MM.1S (cell line): Measurements from ENCODE around the gene CCDC40.

Experiments used
- DNase-seq: peaks from one replicate; pipeline ENCODE4 v3.0.0-alpha.2; 2015
- H2AFZ ChIP-seq: fragments of 300-600 bp; sonication (generic); 2 replicates; pipeline ENCODE4 v1.6.0; 2016; ENCODE audit warnings: antibody characterized with exemption, low read length
- H3F3A ChIP-seq: fragments of 300-600 bp; sonication (generic); 2 replicates; pipeline ENCODE4 v1.6.1; 2016; ENCODE audit warnings: mild to moderate bottlenecking, antibody characterized with exemption, low read length, moderate library complexity, mixed read lengths; ENCODE audit not compliant: insufficient read depth
- H3K27ac ChIP-seq: fragments of 300-600 bp; sonication (generic); 2 replicates; pipeline ENCODE4 v1.5.1; 2016; ENCODE audit warnings: mild to moderate bottlenecking, low read length
- H3K27me3 ChIP-seq: fragments of 300-600 bp; sonication (generic); replicated peaks from 2 replicates; pipeline ENCODE4 v1.6.0; 2016; ENCODE audit warnings: low read length; ENCODE audit not compliant: insufficient read depth
- H3K36me3 ChIP-seq: fragments of 300-600 bp; sonication (generic); replicated peaks from 2 replicates; pipeline ENCODE4 v1.6.1; 2016; ENCODE audit warnings: mild to moderate bottlenecking, low read length, mixed read lengths; ENCODE audit not compliant: insufficient read depth
- H3K4me1 ChIP-seq: fragments of 300-600 bp; sonication (generic); 2 replicates; pipeline ENCODE4 v1.6.1; 2016; ENCODE audit warnings: low read length, mixed read lengths
- H3K4me2 ChIP-seq: fragments of 300-600 bp; sonication (generic); 2 replicates; pipeline ENCODE4 v1.6.0; 2016; ENCODE audit warnings: low read depth, low read length
- H3K4me3 ChIP-seq: fragments of 300-600 bp; sonication (generic); 2 replicates; pipeline ENCODE4 v1.5.1; 2016; ENCODE audit warnings: low read length, mixed read lengths
- H3K79me2 ChIP-seq: fragments of 300-600 bp; sonication (generic); 2 replicates; pipeline ENCODE4 v1.6.1; 2016; ENCODE audit warnings: mixed run types, low read length, mixed read lengths
- H3K9ac ChIP-seq: fragments of 300-600 bp; sonication (generic); 2 replicates; pipeline ENCODE4 v1.6.1; 2016; ENCODE audit warnings: low read length, mixed read lengths
- H3K9me2 ChIP-seq: fragments of 300-600 bp; sonication (generic); replicated peaks from 2 replicates; pipeline ENCODE4 v1.6.1; 2016; ENCODE audit warnings: mild to moderate bottlenecking, low read length, mixed read lengths; ENCODE audit not compliant: insufficient read depth
- H3K9me3 ChIP-seq: fragments of 300-600 bp; sonication (generic); replicated peaks from 2 replicates; pipeline ENCODE4 v1.6.1; 2016; ENCODE audit warnings: mild to moderate bottlenecking, low read length, mixed read lengths; ENCODE audit not compliant: insufficient read depth
- H4K20me1 ChIP-seq: fragments of 300-600 bp; sonication (generic); 2 replicates; pipeline ENCODE4 v1.6.1; 2016; ENCODE audit warnings: mild to moderate bottlenecking, low read length, moderate library complexity, mixed read lengths; ENCODE audit not compliant: insufficient read depth
- CTCF ChIP-seq: fragments of 300-600 bp; sonication (generic); IDR thresholded peaks from 2 replicates; pipeline ENCODE4 v1.5.1; 2016; ENCODE audit warnings: antibody characterized with exemption, low read length, mixed read lengths
- EZH2 ChIP-seq: fragments of 300-600 bp; sonication (generic); optimal IDR thresholded peaks from 2 replicates; pipeline ENCODE3; 2017; ENCODE audit warnings: low read depth, mild to moderate bottlenecking, antibody characterized with exemption, low read length, mixed read lengths
- EZH2phosphoT487 ChIP-seq: fragments of 300-600 bp; sonication (generic); IDR thresholded peaks from 2 replicates; pipeline ENCODE4 v1.6.1; 2018; ENCODE audit warnings: antibody characterized with exemption, low read length

CCDC40 gene

DNA sequence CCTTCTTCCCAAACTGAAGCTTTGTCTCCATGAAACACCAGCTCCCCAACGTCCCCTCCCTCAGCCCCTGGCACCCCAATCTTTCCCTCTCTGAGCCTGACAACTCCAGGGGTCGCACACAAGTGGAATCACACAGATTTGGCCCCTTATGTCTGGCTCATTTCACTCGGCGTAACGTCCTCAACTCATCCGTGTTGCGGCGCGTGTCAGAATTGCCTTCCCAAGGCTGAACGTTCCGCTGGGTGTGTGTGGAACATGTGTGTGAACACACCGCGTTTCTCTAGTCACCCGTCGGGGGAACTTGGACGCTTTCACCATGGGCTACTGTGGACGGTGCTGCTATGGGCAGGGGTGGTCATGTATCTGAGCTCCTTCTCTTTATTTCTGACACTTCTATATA is 45.7 kb upstream of the CCDC40 start:
- no peaks in the 10 kb centered on the region for H3K9me3 ChIP-seq
- no peak for DNase-seq
- H2AFZ ChIP-seq = no peak overlapping the region
- H3K27ac ChIP-seq = no peak overlapping the region
- H3K36me3 ChIP-seq = no peaks in the 10 kb centered on the region
- peaks cover 6% of the 10 kb centered on the region; the same call in 1 of the 2 replicates for H3F3A ChIP-seq
- peaks cover 95% of the 10 kb centered on the region for H3K27me3 ChIP-seq
- H3K9ac ChIP-seq = no peak overlapping the region
- H3K4me2 ChIP-seq = no peak overlapping the region
- no peaks in the 10 kb centered on the region for H4K20me1 ChIP-seq
- no peak overlapping the region for H3K4me3 ChIP-seq
- H3K4me1 ChIP-seq = peaks cover 27% of the 10 kb centered on the region
- no peaks in the 10 kb centered on the region for H3K9me2 ChIP-seq
- no peaks in the 10 kb centered on the region for H3K79me2 ChIP-seq
- TF ChIP-seq EZH2phosphoT487 = no peak

GRCh38 chr17:79991140-79991923 is 45.1 kb upstream of the CCDC40 start:
- DNase-seq = peak; percentile 61
- Histone ChIP-seq H3K27ac (no peak overlapping the region), H3K4me1 (peaks cover 27% of the 10 kb centered on the region), H3K27me3 (peaks cover 95% of the 10 kb centered on the region), H3K9ac (no peak overlapping the region), H2AFZ (no peak overlapping the region), H3K9me2 (no peaks in the 10 kb centered on the region), H4K20me1 (no peaks in the 10 kb centered on the region), H3F3A (peaks cover 6% of the 10 kb centered on the region; the same call in 1 of the 2 replicates), H3K36me3 (no peaks in the 10 kb centered on the region), H3K9me3 (no peaks in the 10 kb centered on the region), H3K79me2 (no peaks in the 10 kb centered on the region), H3K4me3 (peak overlapping the region; percentile 22; the same call in 1 of the 2 replicates), H3K4me2 (peak overlapping the region; percentile 66; the same call in 1 of the 2 replicates)
- TF ChIP-seq CTCF (peak; percentile 29; the same call in 1 of the 2 replicates), EZH2 (no peak), EZH2phosphoT487 (no peak)

DNA sequence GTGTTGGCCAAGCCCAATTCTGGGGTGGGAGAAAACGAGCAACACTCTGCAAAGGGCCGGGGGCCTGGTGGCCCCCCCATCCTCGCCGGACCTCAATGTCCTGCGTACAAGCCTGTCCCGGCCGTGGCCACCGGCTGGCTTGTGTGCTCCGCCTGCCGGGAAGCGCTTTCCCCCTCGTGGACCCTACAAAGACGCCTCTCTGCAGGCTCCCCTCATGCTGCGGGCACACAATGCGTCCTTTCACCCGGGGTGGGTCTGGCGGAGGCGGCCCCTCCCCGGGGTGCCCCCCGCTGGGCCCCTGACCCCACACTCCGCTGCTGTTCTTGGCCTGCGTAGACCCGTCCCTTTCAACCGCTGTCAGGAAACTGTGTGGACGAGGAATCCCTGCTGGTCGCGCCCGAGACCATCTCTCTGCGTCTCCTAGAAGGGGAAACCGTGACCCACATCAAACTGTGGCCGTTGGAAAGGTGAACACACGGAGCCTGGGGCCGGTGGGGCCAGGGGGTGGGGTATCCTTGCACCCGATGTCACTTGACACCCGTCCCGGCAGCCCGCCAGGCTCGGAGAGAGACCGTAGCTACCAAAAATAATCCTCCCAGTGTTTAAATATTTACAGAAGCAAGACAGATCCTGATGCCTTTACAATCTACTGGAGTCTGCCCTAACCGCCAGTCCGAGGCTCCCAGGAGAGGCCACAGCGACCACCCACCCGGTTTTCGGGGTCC is 44.4 kb upstream of the CCDC40 start:
- Histone ChIP-seq H4K20me1 (no peaks in the 10 kb centered on the region), H2AFZ (no peak overlapping the region), H3K4me2 (peak overlapping the region; percentile 66; the same call in 1 of the 2 replicates), H3K9me3 (no peaks in the 10 kb centered on the region), H3K4me3 (peak overlapping the region; percentile 22; the same call in 1 of the 2 replicates), H3K36me3 (no peaks in the 10 kb centered on the region), H3K27ac (no peak overlapping the region), H3K79me2 (no peaks in the 10 kb centered on the region), H3K27me3 (peaks cover 95% of the 10 kb centered on the region), H3K4me1 (peaks cover 27% of the 10 kb centered on the region), H3K9ac (no peak overlapping the region), H3K9me2 (no peaks in the 10 kb centered on the region), H3F3A (peaks cover 6% of the 10 kb centered on the region; the same call in 1 of the 2 replicates)
- TF ChIP-seq CTCF (no peak), EZH2 (no peak), EZH2phosphoT487 (no peak)
- no peak for DNase-seq
